ENCODE data around the gene LTA.

Gene LTA

GRCh38 chr6:31543639-31544038 lies 28.4 kb upstream of the LTA start:
- no peak for DNase-seq

DNA sequence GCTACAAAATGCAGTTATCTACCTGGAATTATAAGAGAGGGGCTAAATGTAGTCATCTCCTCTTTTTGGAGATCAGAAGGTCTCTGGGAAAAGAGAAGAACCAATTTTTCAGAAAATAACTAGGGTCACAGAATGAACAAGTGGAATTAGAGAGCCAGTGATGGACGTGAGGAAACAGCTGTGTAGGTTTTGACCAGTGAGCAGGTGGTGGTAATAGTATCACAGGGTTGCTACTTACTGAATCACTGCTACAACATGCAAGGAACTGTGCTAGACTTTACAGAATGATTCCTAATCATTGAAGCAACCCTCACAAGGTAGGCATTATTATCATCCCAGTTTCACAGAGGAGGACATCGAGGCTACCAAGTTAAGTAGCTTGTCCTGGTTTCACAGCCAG lies 27.4 kb upstream of the LTA start:
- DNase-seq: no peak

- DNase-seq: no peak
Measured at GRCh38 chr6:31545291-31545690, 26.8 kb upstream of the LTA start.

- DNase-seq: peak; percentile 75
Measured at GRCh38 chr6:31546339-31546957, 25.6 kb upstream of the LTA start, which contains the start of gene ATP6V1G2. ATP6V1G2 (minus strand) TSS chr6:31546608; CDS start chr6:31546559, 49 bp downstream.

DNA sequence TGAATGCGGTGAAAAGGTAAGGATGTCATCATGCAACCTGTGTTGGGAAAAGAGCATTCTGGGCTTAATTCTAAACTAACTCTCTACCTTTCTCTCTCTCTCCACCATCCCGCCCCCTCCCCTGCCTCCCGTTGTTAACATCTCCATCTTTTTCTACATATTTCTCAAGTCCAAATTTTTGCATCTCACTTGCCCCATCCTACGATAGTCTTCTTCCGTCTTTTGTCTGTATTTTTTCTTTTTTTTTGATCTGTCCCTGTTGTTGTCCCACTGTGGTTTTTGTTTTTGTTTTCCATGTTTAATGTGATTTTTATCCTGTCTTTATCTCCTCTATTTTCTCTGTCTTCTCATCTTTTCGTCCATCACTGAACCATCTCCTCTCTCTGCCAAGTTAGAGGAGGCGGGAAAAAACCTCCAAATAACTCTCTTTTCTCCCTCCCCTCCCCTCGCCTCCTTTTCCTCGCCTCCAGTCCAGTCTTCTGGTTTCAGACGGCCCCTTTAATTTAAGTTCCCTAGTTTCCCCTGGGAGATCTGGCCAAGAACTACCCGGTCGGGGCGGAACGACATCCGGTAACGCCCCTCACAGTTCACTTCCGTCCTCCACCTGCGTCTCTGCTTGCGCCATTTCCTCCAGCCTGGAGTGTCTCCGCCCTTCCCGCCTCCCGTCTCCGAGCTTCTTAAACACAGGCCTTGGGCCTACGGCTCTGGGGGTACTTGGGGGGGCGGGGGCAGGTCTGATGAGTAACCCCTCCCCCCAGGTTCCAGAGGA lies 24.9 kb upstream of the LTA start, which contains the start of gene NFKBIL1:
TSS of gene NFKBIL1 (plus strand) at position 651 of the 769 bp plus-strand sequence. CDS start at position 738, 87 bp downstream.
- peak; percentile 81 for DNase-seq

GRCh38 chr6:31547727-31548543 lies 24.2 kb upstream of the LTA start:
- no peak for DNase-seq

DNA sequence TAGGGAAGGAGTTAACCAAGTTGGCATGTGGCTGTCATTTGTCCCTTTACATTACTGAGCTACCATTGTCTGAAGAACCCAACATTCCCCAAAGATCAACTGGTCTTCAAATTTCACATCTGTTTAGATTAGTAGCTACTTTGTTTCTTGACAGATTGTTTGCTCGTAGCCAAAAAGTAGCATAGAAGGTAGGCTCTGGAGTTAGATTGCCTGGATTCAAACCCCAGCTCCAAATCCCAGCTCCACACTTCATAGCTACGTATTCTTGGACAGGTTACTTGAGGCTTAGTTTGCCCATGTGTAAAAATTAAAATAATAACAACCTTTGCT lies 23.6 kb upstream of the LTA start:
- DNase-seq: no peak

- peak; percentile 59 for DNase-seq
Measured at GRCh38 chr6:31551371-31551770, 20.7 kb upstream of the LTA start.

GRCh38 chr6:31556307-31556706 lies 15.8 kb upstream of the LTA start:
- DNase-seq: no peak

DNA sequence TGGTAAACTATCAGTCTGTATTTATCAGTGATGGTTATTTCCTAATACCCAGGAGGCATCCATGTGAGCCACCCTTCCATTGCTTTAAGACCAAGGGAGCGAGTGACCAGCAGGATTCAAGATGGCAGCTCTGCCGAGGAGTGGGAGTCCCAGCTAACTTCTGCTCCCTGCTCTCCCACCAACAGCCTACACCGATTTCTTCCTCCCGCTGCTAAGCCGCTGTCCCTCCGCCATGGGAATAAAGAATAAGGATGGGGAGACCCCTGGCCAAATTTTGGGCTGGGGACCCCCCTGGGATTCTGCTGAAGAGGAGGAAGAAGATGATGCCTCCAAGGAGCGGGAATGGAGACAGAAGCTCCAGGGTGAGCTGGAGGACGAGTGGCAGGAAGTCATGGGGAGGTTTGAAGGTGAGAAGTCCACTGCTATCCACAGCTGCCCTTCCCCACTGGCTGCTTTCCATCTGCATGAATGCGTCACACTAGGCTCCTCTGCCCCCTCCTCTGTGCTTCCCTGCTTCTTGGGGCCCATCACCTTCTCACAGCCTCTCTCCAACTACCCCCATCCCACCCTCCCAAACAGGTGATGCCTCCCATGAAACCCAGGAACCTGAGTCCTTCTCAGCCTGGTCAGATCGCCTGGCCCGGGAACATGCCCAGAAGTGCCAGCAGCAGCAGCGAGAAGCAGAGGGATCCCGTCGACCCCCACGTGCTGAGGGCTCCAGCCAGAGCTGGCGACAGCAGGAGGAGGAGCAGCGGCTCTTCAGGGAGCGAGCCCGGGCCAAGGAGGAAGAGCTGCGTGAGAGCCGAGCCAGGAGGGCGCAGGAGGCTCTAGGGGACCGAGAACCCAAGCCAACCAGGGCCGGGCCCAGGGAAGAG lies 14.4 kb upstream of the LTA start:
- no peak for DNase-seq

DNA sequence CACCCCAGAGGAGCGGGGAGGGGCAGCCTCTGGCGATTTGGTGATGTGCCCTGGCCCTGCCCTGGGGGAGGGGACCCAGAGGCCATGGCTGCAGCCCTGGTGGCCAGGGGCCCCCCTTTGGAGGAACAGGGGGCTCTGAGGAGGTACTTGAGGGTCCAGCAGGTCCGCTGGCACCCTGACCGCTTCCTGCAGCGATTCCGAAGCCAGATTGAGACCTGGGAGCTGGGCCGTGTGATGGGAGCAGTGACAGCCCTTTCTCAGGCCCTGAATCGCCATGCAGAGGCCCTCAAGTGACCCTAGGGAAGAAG lies 13.8 kb upstream of the LTA start:
- no peak for DNase-seq

DNA sequence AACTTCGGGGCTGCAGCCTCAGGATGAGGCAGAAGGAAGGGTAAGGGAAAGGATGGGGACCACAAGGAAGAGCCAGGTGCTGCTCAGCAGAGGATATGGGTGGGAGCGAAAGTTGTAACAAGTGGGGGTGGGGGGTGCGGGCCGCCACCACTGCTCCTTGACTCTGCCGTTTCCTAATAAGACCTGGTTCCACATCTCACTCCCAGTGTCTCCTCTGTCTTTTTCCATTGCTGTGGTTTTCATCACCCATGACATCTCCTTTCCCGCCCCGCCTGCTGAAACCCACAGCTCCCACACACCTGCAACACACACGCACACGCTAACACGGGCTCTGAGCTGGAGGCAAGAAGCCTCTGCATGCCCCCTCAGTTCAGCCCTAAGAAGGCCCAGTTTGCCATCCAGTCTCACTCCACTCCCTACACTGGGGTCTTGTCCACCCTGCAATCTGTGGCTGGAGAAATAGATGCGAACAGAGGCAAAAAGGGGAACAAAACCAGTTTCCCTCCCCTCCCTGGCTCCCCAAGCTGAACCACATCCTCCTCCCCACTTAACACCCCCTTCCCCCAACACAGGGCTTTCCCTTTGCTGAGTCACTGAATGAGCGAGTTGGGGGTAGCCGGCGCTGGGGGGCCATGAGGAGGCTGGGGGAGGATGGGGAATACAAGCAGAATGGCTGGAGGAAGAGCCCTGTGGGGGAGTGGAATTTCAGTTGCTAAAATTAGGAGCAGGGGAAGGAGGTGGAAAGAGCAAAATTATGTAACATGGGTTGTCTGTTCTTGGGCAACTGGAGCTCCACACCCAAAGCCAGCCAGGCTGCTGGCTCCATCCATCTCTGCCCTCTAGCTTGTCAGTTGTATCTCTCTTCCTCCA lies 13.2 kb upstream of the LTA start:
- DNase-seq: peak; percentile 61

- DNase-seq: no peak
Measured at GRCh38 chr6:31559606-31559957, 12.5 kb upstream of the LTA start.

DNA sequence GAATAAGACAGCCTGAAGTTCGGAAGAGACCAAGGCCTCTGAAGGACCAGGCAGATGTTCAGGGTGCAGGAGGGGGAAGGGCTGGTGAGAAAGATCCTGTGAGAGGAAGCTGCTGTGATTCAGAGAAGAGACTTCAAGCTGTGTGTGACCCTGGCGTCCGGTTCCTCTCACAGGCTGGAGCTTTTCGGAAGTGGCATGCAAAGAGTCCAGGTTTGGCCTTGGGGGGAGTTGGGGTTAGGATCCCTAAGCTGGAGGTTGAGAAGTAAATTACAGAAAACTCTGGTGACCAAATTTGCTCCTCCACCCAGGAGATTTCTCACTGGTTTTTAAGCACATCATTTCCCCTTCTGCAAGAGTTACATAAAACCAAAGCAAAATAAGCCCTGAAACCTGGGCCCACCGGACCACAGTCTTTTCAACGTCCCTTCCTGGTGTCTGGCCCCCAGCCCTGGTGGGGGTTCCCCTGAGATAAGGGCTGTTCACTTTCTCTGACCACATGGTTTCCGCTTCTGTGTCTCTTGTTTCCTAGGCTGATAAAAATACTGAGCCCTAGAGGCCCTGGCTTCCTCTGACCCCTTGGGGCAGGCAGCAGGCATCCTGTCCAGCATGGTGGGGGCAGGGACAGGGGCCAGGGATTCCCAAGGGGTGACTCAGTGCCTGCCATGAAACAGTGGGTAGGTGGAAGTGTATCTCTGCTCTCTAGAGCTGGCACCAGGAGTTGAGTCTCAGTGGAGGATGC lies 12.0 kb upstream of the LTA start:
- DNase-seq: no peak

GRCh38 chr6:31560697-31561058 lies 11.4 kb upstream of the LTA start:
- DNase-seq: no peak

- DNase-seq: no peak
Measured at GRCh38 chr6:31567531-31568370, 4.3 kb upstream of the LTA start.

DNA sequence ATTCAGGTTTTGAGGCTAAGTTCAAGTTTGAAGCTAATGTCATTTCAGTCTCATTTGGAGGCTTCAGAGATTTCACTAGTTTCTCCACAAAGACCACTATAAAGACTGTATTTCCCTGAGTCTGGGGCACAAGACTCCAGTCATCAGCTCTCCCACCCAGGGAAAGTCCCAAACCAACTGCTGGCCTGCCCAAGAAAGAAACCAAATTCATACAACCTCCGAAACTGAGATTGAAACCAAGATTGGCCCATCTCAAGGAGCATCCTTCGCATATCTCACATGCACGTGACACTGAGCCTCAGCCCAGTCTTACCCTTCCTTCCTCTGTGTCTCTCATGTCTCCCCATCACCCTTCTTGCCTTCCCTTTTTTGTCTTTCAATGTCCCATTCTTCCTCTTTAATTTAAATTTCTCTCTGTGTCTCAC lies 3.5 kb upstream of the LTA start:
- DNase-seq: peak; percentile 72

DNA sequence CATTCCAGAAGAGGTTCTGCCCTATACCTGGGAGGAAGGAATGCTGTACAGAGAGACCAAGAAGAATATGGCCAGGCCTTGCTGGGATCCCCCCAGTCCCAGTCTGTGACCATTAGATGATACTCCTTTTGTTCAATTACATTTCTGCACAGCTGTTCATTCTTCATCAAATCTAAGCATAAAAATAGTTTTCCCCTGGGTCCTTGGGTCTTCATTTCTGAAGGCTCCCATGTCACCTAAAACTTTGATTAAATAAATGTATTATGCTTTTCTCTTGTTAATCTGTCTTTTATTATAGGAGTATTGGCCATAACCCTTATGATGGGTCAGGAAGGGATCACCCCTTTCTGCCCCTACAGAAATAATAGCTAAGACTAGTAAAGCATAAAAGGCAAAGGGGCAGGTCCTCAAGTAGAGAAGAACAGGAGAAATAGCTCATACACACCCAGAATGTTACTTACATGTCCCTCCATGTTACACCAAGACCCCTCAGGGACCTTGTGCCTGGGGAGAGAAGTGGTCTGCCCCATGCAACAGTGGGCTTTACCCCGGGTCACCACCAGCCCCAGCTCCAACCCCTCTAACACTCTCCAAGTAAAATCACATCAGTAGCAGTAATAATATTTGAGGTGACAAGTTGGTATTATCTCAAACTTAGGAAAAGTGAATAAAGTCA lies 2.1 kb upstream of the LTA start:
- DNase-seq: no peak

DNA sequence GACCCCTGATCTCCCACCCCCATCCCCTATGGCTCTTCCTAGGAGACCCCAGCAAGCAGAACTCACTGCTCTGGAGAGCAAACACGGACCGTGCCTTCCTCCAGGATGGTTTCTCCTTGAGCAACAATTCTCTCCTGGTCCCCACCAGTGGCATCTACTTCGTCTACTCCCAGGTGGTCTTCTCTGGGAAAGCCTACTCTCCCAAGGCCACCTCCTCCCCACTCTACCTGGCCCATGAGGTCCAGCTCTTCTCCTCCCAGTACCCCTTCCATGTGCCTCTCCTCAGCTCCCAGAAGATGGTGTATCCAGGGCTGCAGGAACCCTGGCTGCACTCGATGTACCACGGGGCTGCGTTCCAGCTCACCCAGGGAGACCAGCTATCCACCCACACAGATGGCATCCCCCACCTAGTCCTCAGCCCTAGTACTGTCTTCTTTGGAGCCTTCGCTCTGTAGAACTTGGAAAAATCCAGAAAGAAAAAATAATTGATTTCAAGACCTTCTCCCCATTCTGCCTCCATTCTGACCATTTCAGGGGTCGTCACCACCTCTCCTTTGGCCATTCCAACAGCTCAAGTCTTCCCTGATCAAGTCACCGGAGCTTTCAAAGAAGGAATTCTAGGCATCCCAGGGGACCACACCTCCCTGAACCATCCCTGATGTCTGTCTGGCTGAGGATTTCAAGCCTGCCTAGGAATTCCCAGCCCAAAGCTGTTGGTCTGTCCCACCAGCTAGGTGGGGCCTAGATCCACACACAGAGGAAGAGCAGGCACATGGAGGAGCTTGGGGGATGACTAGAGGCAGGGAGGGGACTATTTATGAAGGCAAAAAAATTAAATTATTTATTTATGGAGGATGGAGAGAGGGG lies 1.4 kb downstream of the LTA start:
- DNase-seq: no peak

Data from effector CD4-positive, alpha-beta T cell (primary cell).